PC-3 (cell line): ENCODE measurements around the gene NUDT8. TPM values are rescaled to one million over a fixed set of nuclear protein-coding genes. Genes with fewer than 3 reads are reported as not detected.

Experiments
- ATAC-seq: fragments of 200-7000 bp; cut with Tn5 transposase; 2 replicates; pipeline ENCODE4 v1.9.1; 2020; ENCODE audit warnings: mild to moderate bottlenecking, moderate library complexity
- BruUV-seq: library from RNA; stranded (reverse); fragments of 400-500 nt; replicated peaks from 2 replicates; lab custom pipeline; 2021; lab: Mats Ljungman, UMichigan
- CTCF ChIA-PET: fragments of 300-600 bp; sonication (Branson Sonifier 250); formaldehyde crosslinking; loops from one replicate; lab custom pipeline; 2022; ENCODE audit warnings: antibody characterized with exemption; lab: Charles Lee
- POLR2A ChIA-PET: fragments of 300-600 bp; sonication (Branson Sonifier 250); formaldehyde crosslinking; loops from one replicate; lab custom pipeline; 2022; ENCODE audit warnings: antibody characterized with exemption; ENCODE audit not compliant: unreplicated experiment; lab: Charles Lee
- DNase-seq: peaks from one replicate; pipeline ENCODE4 v3.0.0-alpha.2; 2015
- H2AFZ ChIP-seq: fragments of 300-600 bp; sonication (generic); 2 replicates; pipeline ENCODE4 v1.6.0; 2016; ENCODE audit warnings: antibody characterized with exemption, low read length
- H3F3A ChIP-seq: fragments of 300-600 bp; sonication (generic); one replicate; pipeline ENCODE4 v1.6.0; 2017; ENCODE audit warnings: antibody characterized with exemption, low read length, control low read depth, mild to moderate bottlenecking; ENCODE audit not compliant: unreplicated experiment
- H3K27ac ChIP-seq: fragments of 300-600 bp; sonication (generic); 2 replicates; pipeline ENCODE4 v1.5.1; 2016; ENCODE audit warnings: mild to moderate bottlenecking, low read length
- H3K27me3 ChIP-seq: fragments of 300-600 bp; sonication (generic); 2 replicates; pipeline ENCODE4 v1.6.1; 2016; ENCODE audit warnings: low read length, mixed read lengths
- H3K36me3 ChIP-seq: fragments of 300-600 bp; sonication (generic); 2 replicates; pipeline ENCODE4 v1.6.1; 2016; ENCODE audit warnings: low read depth, mixed run types, low read length, mixed read lengths
- H3K4me1 ChIP-seq: fragments of 300-600 bp; sonication (generic); 2 replicates; pipeline ENCODE4 v1.5.1; 2016; ENCODE audit warnings: low read length; ENCODE audit not compliant: insufficient read depth
- H3K4me2 ChIP-seq: fragments of 300-600 bp; sonication (generic); 2 replicates; pipeline ENCODE4 v1.6.0; 2016; ENCODE audit warnings: low read length
- H3K4me3 ChIP-seq: fragments of 300-600 bp; sonication (generic); 2 replicates; pipeline ENCODE4 v1.5.1; 2016; ENCODE audit warnings: mild to moderate bottlenecking, low read length, mixed read lengths
- H3K79me2 ChIP-seq: fragments of 300-600 bp; sonication (generic); 2 replicates; pipeline ENCODE4 v1.6.1; 2017; ENCODE audit warnings: low read length, mixed read lengths
- H3K9ac ChIP-seq: fragments of 300-600 bp; sonication (generic); 2 replicates; pipeline ENCODE4 v1.6.0; 2016; ENCODE audit warnings: mild to moderate bottlenecking, low read length
- H3K9me2 ChIP-seq: fragments of 300-600 bp; sonication (generic); replicated peaks from 2 replicates; pipeline ENCODE4 v1.6.1; 2016; ENCODE audit warnings: mixed run types, low read length, mixed read lengths
- H3K9me3 ChIP-seq: fragments of 300-600 bp; sonication (generic); 2 replicates; pipeline ENCODE4 v1.6.1; 2016; ENCODE audit warnings: low read length, mixed read lengths
- H4K20me1 ChIP-seq: fragments of 300-600 bp; sonication (generic); 2 replicates; pipeline ENCODE4 v1.6.1; 2016; ENCODE audit warnings: low read length, mixed read lengths
- EZH2 ChIP-seq: fragments of 300-600 bp; sonication (generic); IDR thresholded peaks from one replicate; pipeline ENCODE4 v1.6.1; 2017; ENCODE audit warnings: antibody characterized with exemption, mild to moderate bottlenecking, low read length; ENCODE audit not compliant: unreplicated experiment
- EZH2phosphoT487 ChIP-seq: fragments of 300-600 bp; sonication (generic); IDR thresholded peaks from 2 replicates; pipeline ENCODE4 v1.6.1; 2018; ENCODE audit warnings: mild to moderate bottlenecking, antibody characterized with exemption, low read length, borderline replicate concordance
- intact Hi-C: fragments of 100-400 bp; cut with micrococcal nuclease; formaldehyde crosslinking; loops from 2 replicates; pipeline ENCODE4 v1.9.0; 2023
- total RNA-seq: library from RNA; depleted of rRNA; stranded (reverse); fragments of >200 nt; gene quantifications from 2 replicates; pipeline ENCODE4 v1.2.3, GENCODE V29; 2014
- TF ChIP-seq, protein P1 (sequence below): fragments of 300-600 bp; sonication (generic); conservative IDR thresholded peaks from 2 replicates; pipeline ENCODE4 v1.5.1; 2017; ENCODE audit warnings: antibody characterized with exemption, low read depth, mild to moderate bottlenecking, low read length

The NUDT8 gene
- total RNA-seq, 1 experiment from 2014 or later = 50.6 TPM

DNA sequence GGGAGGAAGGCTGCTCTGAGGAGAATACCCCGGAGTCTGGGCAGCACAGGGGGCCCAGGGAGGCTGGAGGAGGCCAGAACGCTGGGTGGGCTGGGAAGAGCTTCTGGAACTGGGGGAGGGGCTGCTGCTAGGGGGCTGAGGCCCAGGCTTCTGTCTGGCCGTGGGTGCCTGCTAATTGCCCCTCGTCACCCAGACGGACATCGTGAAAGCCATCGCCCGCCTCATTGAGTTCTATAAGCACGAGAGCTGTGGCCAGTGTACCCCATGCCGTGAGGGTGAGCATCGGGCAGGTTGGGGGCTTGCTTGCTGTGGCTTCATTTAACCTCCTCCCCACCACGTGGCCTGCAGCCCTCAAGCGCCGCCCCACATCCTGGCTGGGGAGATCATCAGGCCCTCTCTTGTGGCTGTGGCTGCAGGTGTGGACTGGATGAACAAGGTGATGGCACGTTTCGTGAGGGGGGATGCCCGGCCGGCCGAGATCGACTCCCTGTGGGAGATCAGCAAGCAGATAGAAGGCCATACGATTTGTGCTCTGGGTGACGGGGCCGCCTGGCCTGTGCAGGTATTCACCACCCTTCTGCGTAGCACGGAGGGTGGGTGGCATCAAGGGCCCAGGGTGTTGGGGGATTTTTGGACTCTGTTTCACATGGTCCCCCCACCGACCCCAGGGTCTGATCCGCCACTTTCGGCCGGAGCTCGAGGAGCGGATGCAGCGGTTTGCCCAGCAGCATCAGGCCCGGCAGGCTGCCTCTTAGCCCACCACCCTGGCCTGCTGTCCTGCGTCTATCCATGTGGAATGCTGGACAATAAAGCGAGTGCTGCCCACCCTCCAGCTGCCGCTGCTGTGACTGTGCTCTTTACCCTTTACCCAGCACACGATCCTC lies 17.8 kb downstream of the NUDT8 start:
- intact Hi-C loops = no loop called here
- no peak overlapping the region for H3K4me2 ChIP-seq
- TF ChIP-seq EZH2 (no peak), EZH2phosphoT487 (no peak)
- TF ChIP-seq, protein P1, sequence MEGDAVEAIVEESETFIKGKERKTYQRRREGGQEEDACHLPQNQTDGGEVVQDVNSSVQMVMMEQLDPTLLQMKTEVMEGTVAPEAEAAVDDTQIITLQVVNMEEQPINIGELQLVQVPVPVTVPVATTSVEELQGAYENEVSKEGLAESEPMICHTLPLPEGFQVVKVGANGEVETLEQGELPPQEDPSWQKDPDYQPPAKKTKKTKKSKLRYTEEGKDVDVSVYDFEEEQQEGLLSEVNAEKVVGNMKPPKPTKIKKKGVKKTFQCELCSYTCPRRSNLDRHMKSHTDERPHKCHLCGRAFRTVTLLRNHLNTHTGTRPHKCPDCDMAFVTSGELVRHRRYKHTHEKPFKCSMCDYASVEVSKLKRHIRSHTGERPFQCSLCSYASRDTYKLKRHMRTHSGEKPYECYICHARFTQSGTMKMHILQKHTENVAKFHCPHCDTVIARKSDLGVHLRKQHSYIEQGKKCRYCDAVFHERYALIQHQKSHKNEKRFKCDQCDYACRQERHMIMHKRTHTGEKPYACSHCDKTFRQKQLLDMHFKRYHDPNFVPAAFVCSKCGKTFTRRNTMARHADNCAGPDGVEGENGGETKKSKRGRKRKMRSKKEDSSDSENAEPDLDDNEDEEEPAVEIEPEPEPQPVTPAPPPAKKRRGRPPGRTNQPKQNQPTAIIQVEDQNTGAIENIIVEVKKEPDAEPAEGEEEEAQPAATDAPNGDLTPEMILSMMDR = no peak
- no peaks in the 10 kb centered on the region for H3K27me3 ChIP-seq
- no peaks in the 10 kb centered on the region for H3F3A ChIP-seq
- H3K79me2 ChIP-seq = peaks cover 21% of the 10 kb centered on the region
- no peaks in the 10 kb centered on the region for H4K20me1 ChIP-seq
- no peaks in the 10 kb centered on the region for H3K9me3 ChIP-seq
- no peak overlapping the region for H2AFZ ChIP-seq
- H3K9ac ChIP-seq = no peak overlapping the region
- BruUV-seq = no TSS peak
- DNase-seq (no peak), ATAC-seq (no peak)
- no peaks in the 10 kb centered on the region for H3K9me2 ChIP-seq
- ChIA-PET POLR2A (no interaction called here), CTCF (no interaction called here)
- peaks cover 28% of the 10 kb centered on the region for H3K36me3 ChIP-seq
- no peak overlapping the region for H3K4me3 ChIP-seq
- peaks cover 9% of the 10 kb centered on the region; the same call in 1 of the 2 replicates for H3K4me1 ChIP-seq
- H3K27ac ChIP-seq = no peak overlapping the region

DNA sequence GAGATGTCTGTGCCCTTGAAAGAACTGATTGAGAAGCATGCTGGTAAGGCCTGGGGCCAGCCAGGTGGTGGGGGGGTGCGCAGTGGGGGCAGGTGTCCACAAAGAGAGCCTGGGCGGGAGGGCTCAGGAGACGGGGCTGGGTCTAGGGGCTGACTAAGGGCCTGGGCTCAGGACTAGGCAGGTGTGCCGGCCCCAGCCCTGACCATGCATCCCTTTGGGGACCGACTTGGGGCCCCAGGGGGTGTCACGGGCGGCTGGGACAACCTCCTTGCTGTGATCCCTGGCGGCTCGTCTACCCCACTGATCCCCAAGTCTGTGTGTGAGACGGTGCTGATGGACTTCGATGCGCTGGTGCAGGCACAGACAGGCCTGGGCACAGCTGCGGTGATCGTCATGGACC lies 18.6 kb downstream of the NUDT8 start:
- H3F3A ChIP-seq = no peaks in the 10 kb centered on the region
- no peak for DNase-seq
- H3K9me2 ChIP-seq = no peaks in the 10 kb centered on the region
- peaks cover 23% of the 10 kb centered on the region for H3K79me2 ChIP-seq
- H3K27me3 ChIP-seq = no peaks in the 10 kb centered on the region
- H3K4me1 ChIP-seq = peaks cover 10% of the 10 kb centered on the region; the same call in 1 of the 2 replicates
- ChIA-PET CTCF (no interaction called here), POLR2A (no interaction called here)
- no peaks in the 10 kb centered on the region for H4K20me1 ChIP-seq
- no peak overlapping the region for H3K4me2 ChIP-seq
- H3K27ac ChIP-seq = no peak overlapping the region
- TF ChIP-seq EZH2phosphoT487 (no peak), EZH2 (no peak)
- intact Hi-C loops = no loop called here
- BruUV-seq = no TSS peak
- no peak overlapping the region for H2AFZ ChIP-seq
- no peak for ATAC-seq
- peaks cover 28% of the 10 kb centered on the region for H3K36me3 ChIP-seq
- no peaks in the 10 kb centered on the region for H3K9me3 ChIP-seq
- no peak overlapping the region for H3K4me3 ChIP-seq
- no peak overlapping the region for H3K9ac ChIP-seq

DNA sequence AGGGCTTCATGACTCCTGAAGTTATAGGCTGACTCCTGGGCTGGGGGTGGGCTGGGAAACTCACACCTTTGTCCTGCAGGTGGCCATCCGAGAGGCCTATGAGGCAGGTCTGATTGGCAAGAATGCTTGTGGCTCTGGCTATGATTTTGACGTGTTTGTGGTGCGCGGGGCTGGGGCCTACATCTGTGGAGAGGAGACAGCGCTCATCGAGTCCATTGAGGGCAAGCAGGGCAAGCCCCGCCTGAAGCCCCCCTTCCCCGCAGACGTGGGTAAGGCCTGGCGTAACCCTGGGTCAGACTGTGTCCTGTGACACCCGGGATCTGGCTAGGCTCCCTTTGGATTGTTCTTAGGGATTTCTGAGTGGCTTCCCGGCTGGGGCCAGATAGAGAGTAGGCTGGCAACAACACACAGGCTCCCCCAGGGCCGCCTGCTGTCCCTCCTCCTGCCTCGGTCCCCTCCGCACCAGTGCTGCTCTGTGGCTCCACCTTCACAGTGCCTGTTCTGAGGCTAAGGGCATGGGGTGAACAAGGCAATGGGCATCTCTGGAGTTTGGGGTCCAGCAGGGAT lies 19.4 kb downstream of the NUDT8 start:
- H3K4me2 ChIP-seq = no peak overlapping the region
- ChIA-PET CTCF (no interaction called here), POLR2A (no interaction called here)
- no peaks in the 10 kb centered on the region for H3K9me3 ChIP-seq
- H3K4me3 ChIP-seq = no peak overlapping the region
- no peak for ATAC-seq
- BruUV-seq = no TSS peak
- no peak overlapping the region for H3K9ac ChIP-seq
- H3K9me2 ChIP-seq = no peaks in the 10 kb centered on the region
- H2AFZ ChIP-seq = no peak overlapping the region
- TF ChIP-seq EZH2 (no peak), EZH2phosphoT487 (no peak)
- TF ChIP-seq, protein P1 = no peak
- H3K36me3 ChIP-seq = peaks cover 28% of the 10 kb centered on the region
- DNase-seq = no peak
- peaks cover 23% of the 10 kb centered on the region for H3K79me2 ChIP-seq
- no peak overlapping the region for H3K27ac ChIP-seq
- no peaks in the 10 kb centered on the region for H4K20me1 ChIP-seq
- H3K27me3 ChIP-seq = no peaks in the 10 kb centered on the region
- peaks cover 16% of the 10 kb centered on the region; the same call in 1 of the 2 replicates for H3K4me1 ChIP-seq
- no peaks in the 10 kb centered on the region for H3F3A ChIP-seq
- intact Hi-C loops = no loop called here
